Measurements from ENCODE around the gene SIPA1. TPM values are rescaled to one million over a fixed set of nuclear protein-coding genes. Genes with fewer than 3 reads are reported as not detected.

SIPA1 gene
- total and polyA plus RNA-seq, 2 of the 8 experiments (the other 6 are each of a cell fraction or from before 2014, with no cell fraction given) = 35.3 to 72.2 TPM

GRCh38 chr11:65646288-65646957 is 8.5 kb downstream of the SIPA1 start (continued):
- TF ChIP-seq ATF3 (IDR thresholded peaks at IDR 0.05; ENCODE audit: insufficient read depth, low read depth, low read length) (no peak), CBX8 (IDR thresholded peaks at IDR 0.05; ENCODE audit: borderline replicate concordance, low read depth, low read length) (no peak)

Measured in H1 (cell line).